OCI-LY7 (cell line): Measurements from ENCODE around the gene FMN2. TPM values are rescaled to one million over a fixed set of nuclear protein-coding genes. Genes with fewer than 3 reads are reported as not detected.

Experiments used
- BruUV-seq: library from RNA; stranded (reverse); fragments of 400-500 nt; replicated peaks from 2 replicates; lab custom pipeline; 2021; lab: Mats Ljungman, UMichigan
- CTCF ChIA-PET: fragments of 300-600 bp; sonication (Branson Sonifier 250); formaldehyde crosslinking; loops from one replicate; lab custom pipeline; 2022; ENCODE audit warnings: antibody characterized with exemption; ENCODE audit not compliant: unreplicated experiment; lab: Charles Lee
- POLR2A ChIA-PET: fragments of 300-600 bp; sonication (Branson Sonifier 250); formaldehyde crosslinking; loops from one replicate; lab custom pipeline; 2022; ENCODE audit warnings: antibody characterized with exemption; lab: Charles Lee
- DNase-seq: peaks from one replicate; pipeline ENCODE4 v3.0.0-alpha.2; 2015; ENCODE audit warnings: low spot score
- H2AFZ ChIP-seq: fragments of 200-600 bp; sonication (generic), shearing (Covaris generic); 2 replicates; pipeline ENCODE4 v1.6.1; 2014; ENCODE audit warnings: mild to moderate bottlenecking, antibody characterized with exemption, low read length, moderate library complexity
- H3K27ac ChIP-seq: fragments of 200-600 bp; sonication (generic); 2 replicates; pipeline ENCODE4 v1.5.1; 2014; ENCODE audit warnings: mixed run types, low read depth, mild to moderate bottlenecking, moderate library complexity, low read length, inconsistent platforms; ENCODE audit not compliant: poor library complexity, severe bottlenecking
- H3K36me3 ChIP-seq: fragments of 200-600 bp; sonication (generic); 2 replicates; pipeline ENCODE4 v1.6.1; 2014; ENCODE audit warnings: mild to moderate bottlenecking, antibody characterized with exemption, low read length, moderate library complexity, mixed read lengths; ENCODE audit not compliant: insufficient read depth
- H3K4me1 ChIP-seq: fragments of 200-600 bp; sonication (generic); 2 replicates; pipeline ENCODE4 v1.5.1; 2014; ENCODE audit warnings: mild to moderate bottlenecking, low read length; ENCODE audit not compliant: insufficient read depth, poor library complexity, severe bottlenecking
- H3K4me2 ChIP-seq: fragments of 200-600 bp; sonication (generic); 2 replicates; pipeline ENCODE4 v1.6.1; 2014; ENCODE audit warnings: mild to moderate bottlenecking, low read length
- H3K4me3 ChIP-seq: fragments of 200-600 bp; sonication (generic); 2 replicates; pipeline ENCODE4 v1.5.1; 2014; ENCODE audit warnings: mild to moderate bottlenecking, low read depth, low read length; ENCODE audit not compliant: poor library complexity, severe bottlenecking
- H3K79me2 ChIP-seq: fragments of 200-600 bp; sonication (generic); 2 replicates; pipeline ENCODE4 v1.6.1; 2016; ENCODE audit warnings: low read depth, mild to moderate bottlenecking, low read length, moderate library complexity, mixed read lengths; ENCODE audit not compliant: insufficient read depth
- H3K9me2 ChIP-seq: fragments of 200-600 bp; sonication (generic); 2 replicates; pipeline ENCODE4 v1.6.1; 2016; ENCODE audit warnings: mild to moderate bottlenecking, low read length, mixed read lengths; ENCODE audit not compliant: insufficient read depth
- H3K9me3 ChIP-seq: fragments of 200-600 bp; sonication (generic); 2 replicates; pipeline ENCODE4 v1.6.1; 2014; ENCODE audit warnings: mild to moderate bottlenecking, mixed run types, low read length, mixed read lengths
- H4K20me1 ChIP-seq: fragments of 200-600 bp; sonication (generic); 2 replicates; pipeline ENCODE4 v1.6.1; 2014; ENCODE audit warnings: mild to moderate bottlenecking, antibody characterized with exemption, low read length, moderate library complexity, mixed read lengths; ENCODE audit not compliant: insufficient read depth
- CTCF ChIP-seq: fragments of 200-600 bp; sonication (generic); conservative IDR thresholded peaks from 2 replicates; pipeline ENCODE4 v1.5.1; 2014; ENCODE audit warnings: mild to moderate bottlenecking, antibody characterized with exemption, low read length, moderate library complexity, mixed read lengths
- EZH2phosphoT487 ChIP-seq: fragments of 200-600 bp; sonication (generic); IDR thresholded peaks from 2 replicates; pipeline ENCODE4 v1.6.1; 2018; ENCODE audit warnings: low read depth, borderline replicate concordance, mild to moderate bottlenecking, mixed run types, antibody characterized with exemption, low read length, moderate library complexity, mixed read lengths
- intact Hi-C: fragments of 100-400 bp; cut with micrococcal nuclease; formaldehyde crosslinking; loops from one replicate; pipeline ENCODE4 v1.10.0; 2022; ENCODE audit not compliant: unreplicated experiment
- total RNA-seq, 2 experiments: library from RNA; depleted of rRNA in 1 of 2; stranded (reverse); fragments of >200 nt in 1 of 2; shearing (Covaris generic) in 1 of 2; gene quantifications; 2 replicates each; pipeline ENCODE4 v1.2.3, GENCODE V29; 2014 to 2022

The FMN2 gene
- total RNA-seq, 2 experiments from 2014 or later, result not detected

GRCh38 chr1:240423246-240423924 lies 331.7 kb downstream of the FMN2 start:
- DNase-seq, result no peak
- Histone ChIP-seq H2AFZ (no peak overlapping the region), H4K20me1 (no peaks in the 10 kb centered on the region), H3K36me3 (no peaks in the 10 kb centered on the region), H3K4me3 (no peak overlapping the region), H3K9me3 (no peaks in the 10 kb centered on the region), H3K4me1 (no peaks in the 10 kb centered on the region), H3K27ac (no peak overlapping the region), H3K4me2 (no peak overlapping the region), H3K79me2 (no peaks in the 10 kb centered on the region), H3K9me2 (no peaks in the 10 kb centered on the region)
- TF ChIP-seq CTCF (no peak), EZH2phosphoT487 (no peak)
- POLR2A ChIA-PET, result no interaction called here
- intact Hi-C loops, result no loop called here
- CTCF ChIA-PET, result no interaction called here
- BruUV-seq, result no TSS peak

- Histone ChIP-seq H3K9me3 (no peaks in the 10 kb centered on the region), H3K36me3 (no peaks in the 10 kb centered on the region), H2AFZ (no peak overlapping the region), H3K4me3 (no peak overlapping the region), H3K4me1 (no peaks in the 10 kb centered on the region), H3K79me2 (no peaks in the 10 kb centered on the region), H3K27ac (no peak overlapping the region), H3K9me2 (no peaks in the 10 kb centered on the region), H4K20me1 (no peaks in the 10 kb centered on the region), H3K4me2 (no peak overlapping the region)
- no peak for DNase-seq
- TF ChIP-seq EZH2phosphoT487 (no peak), CTCF (no peak)
- ChIA-PET POLR2A (interaction anchor here (0.5 to 0.7 kb wide), 3 partner anchors 40 to 82 kb away, joined by 3 to 6 read pairs (median 3); no protein-coding TSS in a partner anchor), CTCF (no interaction called here)
- intact Hi-C loops, result no loop called here
- no TSS peak for BruUV-seq
Measured at GRCh38 chr1:240424740-240425464, 333.2 kb downstream of the FMN2 start.

GRCh38 chr1:240426051-240426450 lies 334.4 kb downstream of the FMN2 start:
- Histone ChIP-seq H3K79me2 (no peaks in the 10 kb centered on the region), H3K4me3 (no peak overlapping the region), H3K4me1 (no peaks in the 10 kb centered on the region), H3K9me2 (no peaks in the 10 kb centered on the region), H3K27ac (no peak overlapping the region), H3K36me3 (no peaks in the 10 kb centered on the region), H3K4me2 (no peak overlapping the region), H4K20me1 (no peaks in the 10 kb centered on the region), H3K9me3 (no peaks in the 10 kb centered on the region), H2AFZ (no peak overlapping the region)
- CTCF ChIA-PET, result no interaction called here
- no peak for DNase-seq
- POLR2A ChIA-PET, result no interaction called here
- intact Hi-C loops, result no loop called here
- no TSS peak for BruUV-seq
- TF ChIP-seq EZH2phosphoT487 (no peak), CTCF (no peak)
